K562 (cell line): ENCODE measurements around the gene TLCD1. TPM values are rescaled to one million over a fixed set of nuclear protein-coding genes. Genes with fewer than 3 reads are reported as not detected.
A peak's percentile ranks its signal among the peaks of the same experiment; 100 is the strongest.

Source experiments
- BRF1 ChIP-seq: IDR thresholded peaks from 3 replicates; pipeline ENCODE4 v1.6.1; 2011; ENCODE audit warnings: borderline replicate concordance, mild to moderate bottlenecking; ENCODE audit not compliant: insufficient read length; ENCODE audit errors: extremely low read depth
- ESRRA ChIP-seq: fragments of 450-650 bp; IDR thresholded peaks from 2 replicates; pipeline ENCODE4 v1.6.1; 2014; ENCODE audit warnings: low read depth, mild to moderate bottlenecking, moderate library complexity, borderline replicate concordance
- FUS ChIP-seq: fragments of 200-400 bp; formaldehyde crosslinking; optimal IDR thresholded peaks from 2 replicates; pipeline ENCODE3; 2017; ENCODE audit warnings: low read depth, low read length
- LCOR ChIP-seq: sonication (generic); formaldehyde crosslinking; IDR thresholded peaks from 2 replicates; pipeline ENCODE4 v1.8.0; 2022; ENCODE audit warnings: mild to moderate bottlenecking, missing genetic modification reagents
- POLR2AphosphoS5 ChIP-seq: IDR thresholded peaks from 2 replicates; pipeline ENCODE4 v1.6.1; 2011; ENCODE audit warnings: mild to moderate bottlenecking, low read depth, low read length, moderate library complexity; ENCODE audit not compliant: control insufficient read depth, insufficient read depth
- SREBF2 ChIP-seq: sonication (generic); formaldehyde crosslinking; IDR thresholded peaks from 2 replicates; pipeline ENCODE4 v1.4.0; 2020; ENCODE audit warnings: mild to moderate bottlenecking, missing genetic modification reagents
- SRF ChIP-seq, 2 experiments: fragments of 250-450, 450-650 bp in 1 of 2; sonication (Bioruptor Pico) in 1 of 2; sonication (generic) in 1 of 2; formaldehyde crosslinking; IDR thresholded peaks; 2 replicates each; pipeline versions ENCODE4 v1.5.0 to v1.5.1; 2020 to 2022; ENCODE audit warnings: mild to moderate bottlenecking in 1 of 2, missing genetic modification reagents in 1 of 2
- TEAD4 ChIP-seq, 2 experiments: sonication (generic) in 1 of 2; formaldehyde crosslinking in 1 of 2; IDR thresholded peaks; 2 replicates each; pipeline versions ENCODE4 v1.6.1 to v1.8.0; 2012 to 2022; ENCODE audit warnings: borderline replicate concordance in 1 of 2, inconsistent platforms in 1 of 2, low read length in 1 of 2, mild to moderate bottlenecking in 1 of 2, missing genetic modification reagents in 1 of 2
- ZNF75A ChIP-seq: fragments of 450-650 bp; formaldehyde crosslinking; IDR thresholded peaks from 2 replicates; pipeline ENCODE4 v1.4.0; 2020; ENCODE audit warnings: mild to moderate bottlenecking
- ZZZ3 ChIP-seq: fragments of 450-650 bp; IDR thresholded peaks from 2 replicates; pipeline ENCODE4 v1.6.1; 2016; ENCODE audit warnings: antibody characterized with exemption, mild to moderate bottlenecking, moderate library complexity
- polyA plus RNA-seq, 8 experiments: library from polyadenylated mRNA; depleted of rRNA in 4 of 8; stranded (reverse) in 5 of 8; unstranded in 3 of 8; fragments of >200 nt; fragmentation: Nextera tagmentation in 2 of 8; fragmentation: Illumina TruSeq in 1 of 8; extraction: Ambion mirVana in 2 of 8; extraction: Trizol in 1 of 8; gene quantifications; 2 replicates each; pipeline versions ENCODE4 v1.2.1 to v1.2.3, GENCODE V29; 2011 to 2014; ENCODE audit warnings: inconsistent platforms in 1 of 8, missing spikeins in 1 of 8
- total RNA-seq, 7 experiments: library from RNA; depleted of rRNA in 6 of 7; stranded (reverse); fragments of >200 nt in 6 of 7; fragmentation: Illumina TruSeq in 2 of 7; extraction: Trizol in 2 of 7; gene quantifications; 2 replicates each; pipeline versions ENCODE4 v1.2.1 to v1.2.3, GENCODE V29; 2011 to 2021; ENCODE audit warnings: low replicate concordance in 1 of 7
- TF ChIP-seq, protein P1 (sequence below): sonication (generic); formaldehyde crosslinking; IDR thresholded peaks from 2 replicates; pipeline ENCODE4 v1.8.1; 2023; ENCODE audit warnings: mild to moderate bottlenecking, missing genetic modification reagents
- TF ChIP-seq, protein P2 (sequence below): fragments of 450-650 bp; formaldehyde crosslinking; IDR thresholded peaks from 2 replicates; pipeline ENCODE4 v1.4.0; 2020; ENCODE audit warnings: mild to moderate bottlenecking
- TF ChIP-seq, protein P3 (sequence below): fragments of 250-450 bp; sonication (Bioruptor Pico); IDR thresholded peaks from 2 replicates; pipeline ENCODE4 v1.5.0; 2021; ENCODE audit warnings: mild to moderate bottlenecking, borderline replicate concordance
- TF ChIP-seq, protein P4 (sequence below): fragments of 250-450 bp; sonication (Bioruptor Pico); IDR thresholded peaks from 2 replicates; pipeline ENCODE4 v1.9.0; 2021; ENCODE audit warnings: mild to moderate bottlenecking
- TF ChIP-seq, protein P5 (sequence below): sonication (generic); formaldehyde crosslinking; IDR thresholded peaks from 2 replicates; pipeline ENCODE4 v1.8.0; 2022; ENCODE audit warnings: missing genetic modification reagents, mild to moderate bottlenecking, borderline replicate concordance
- TF ChIP-seq, protein P6 (sequence below): fragments of 450-650 bp; IDR thresholded peaks from 2 replicates; pipeline ENCODE4 v1.6.1; 2016

The TLCD1 gene
- total and polyA plus RNA-seq, 9 of the 15 experiments (the other 6 are each of a cell fraction or from before 2014, with no cell fraction given), result 6.8 to 37.7 (median 21.7) TPM

DNA sequence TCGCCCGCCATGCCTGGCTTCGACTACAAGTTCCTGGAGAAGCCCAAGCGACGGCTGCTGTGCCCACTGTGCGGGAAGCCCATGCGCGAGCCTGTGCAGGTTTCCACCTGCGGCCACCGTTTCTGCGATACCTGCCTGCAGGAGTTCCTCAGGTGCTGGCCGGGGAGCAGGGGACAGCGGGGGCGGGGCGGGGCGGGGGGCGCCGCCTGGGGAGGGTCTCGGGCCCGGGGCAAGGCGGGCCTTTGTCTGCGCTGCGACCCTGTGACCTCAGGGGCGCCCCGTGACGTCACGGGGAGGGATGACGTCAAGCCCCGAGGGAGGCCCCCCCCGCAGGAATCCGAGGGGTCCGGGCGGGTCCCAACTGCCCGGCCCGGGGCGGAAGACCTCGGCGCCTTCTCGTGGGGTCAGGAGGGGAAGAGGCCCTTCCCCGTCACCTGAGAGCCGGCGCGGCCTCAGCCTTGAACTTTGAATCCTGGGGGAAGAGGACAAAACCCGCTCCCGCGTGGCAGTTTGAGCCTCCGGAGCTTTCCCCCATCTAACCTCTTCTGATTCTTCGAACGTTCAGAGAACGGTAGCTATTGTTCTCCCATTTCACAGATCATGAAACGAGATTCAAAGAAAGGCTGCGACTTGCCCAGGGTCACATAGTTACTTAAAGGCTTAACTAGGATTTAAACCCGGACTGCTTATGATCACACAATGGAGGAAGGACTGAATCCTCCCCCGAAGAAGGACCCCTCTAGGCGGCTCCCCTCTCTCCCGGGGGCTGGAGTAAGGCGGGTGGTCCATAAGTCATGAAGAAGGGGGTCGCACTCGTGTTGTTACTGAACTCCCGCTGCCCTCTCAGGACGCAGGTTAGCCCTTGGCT, 18.3 kb upstream of the TLCD1 start (continued):
- TF ChIP-seq, protein P1, sequence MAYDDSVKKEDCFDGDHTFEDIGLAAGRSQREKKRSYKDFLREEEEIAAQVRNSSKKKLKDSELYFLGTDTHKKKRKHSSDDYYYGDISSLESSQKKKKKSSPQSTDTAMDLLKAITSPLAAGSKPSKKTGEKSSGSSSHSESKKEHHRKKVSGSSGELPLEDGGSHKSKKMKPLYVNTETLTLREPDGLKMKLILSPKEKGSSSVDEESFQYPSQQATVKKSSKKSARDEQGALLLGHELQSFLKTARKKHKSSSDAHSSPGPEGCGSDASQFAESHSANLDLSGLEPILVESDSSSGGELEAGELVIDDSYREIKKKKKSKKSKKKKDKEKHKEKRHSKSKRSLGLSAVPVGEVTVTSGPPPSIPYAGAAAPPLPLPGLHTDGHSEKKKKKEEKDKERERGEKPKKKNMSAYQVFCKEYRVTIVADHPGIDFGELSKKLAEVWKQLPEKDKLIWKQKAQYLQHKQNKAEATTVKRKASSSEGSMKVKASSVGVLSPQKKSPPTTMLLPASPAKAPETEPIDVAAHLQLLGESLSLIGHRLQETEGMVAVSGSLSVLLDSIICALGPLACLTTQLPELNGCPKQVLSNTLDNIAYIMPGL, result no peak
- TF ChIP-seq ZNF75A (CRISPR knock-in tag) (no peak), FUS (no peak), LCOR (no peak), POLR2AphosphoS5 (no peak), ZZZ3 (no peak), ESRRA (no peak), SRF (CRISPR knock-in tag; IDR thresholded peaks at IDR 0.05) (no peak), TEAD4 (IDR thresholded peaks at IDR 0.05; ENCODE audit: low read length) (peak; percentile 87), TEAD4 (CRISPR knock-in tag; IDR thresholded peaks at IDR 0.05; ENCODE audit: borderline replicate concordance) (peak; percentile 98), BRF1 (no peak), SREBF2 (CRISPR knock-in tag) (no peak)
- TF ChIP-seq, protein P2, sequence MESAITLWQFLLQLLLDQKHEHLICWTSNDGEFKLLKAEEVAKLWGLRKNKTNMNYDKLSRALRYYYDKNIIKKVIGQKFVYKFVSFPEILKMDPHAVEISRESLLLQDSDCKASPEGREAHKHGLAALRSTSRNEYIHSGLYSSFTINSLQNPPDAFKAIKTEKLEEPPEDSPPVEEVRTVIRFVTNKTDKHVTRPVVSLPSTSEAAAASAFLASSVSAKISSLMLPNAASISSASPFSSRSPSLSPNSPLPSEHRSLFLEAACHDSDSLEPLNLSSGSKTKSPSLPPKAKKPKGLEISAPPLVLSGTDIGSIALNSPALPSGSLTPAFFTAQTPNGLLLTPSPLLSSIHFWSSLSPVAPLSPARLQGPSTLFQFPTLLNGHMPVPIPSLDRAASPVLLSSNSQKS (CRISPR knock-in tag), result no peak
- TF ChIP-seq, protein P3, sequence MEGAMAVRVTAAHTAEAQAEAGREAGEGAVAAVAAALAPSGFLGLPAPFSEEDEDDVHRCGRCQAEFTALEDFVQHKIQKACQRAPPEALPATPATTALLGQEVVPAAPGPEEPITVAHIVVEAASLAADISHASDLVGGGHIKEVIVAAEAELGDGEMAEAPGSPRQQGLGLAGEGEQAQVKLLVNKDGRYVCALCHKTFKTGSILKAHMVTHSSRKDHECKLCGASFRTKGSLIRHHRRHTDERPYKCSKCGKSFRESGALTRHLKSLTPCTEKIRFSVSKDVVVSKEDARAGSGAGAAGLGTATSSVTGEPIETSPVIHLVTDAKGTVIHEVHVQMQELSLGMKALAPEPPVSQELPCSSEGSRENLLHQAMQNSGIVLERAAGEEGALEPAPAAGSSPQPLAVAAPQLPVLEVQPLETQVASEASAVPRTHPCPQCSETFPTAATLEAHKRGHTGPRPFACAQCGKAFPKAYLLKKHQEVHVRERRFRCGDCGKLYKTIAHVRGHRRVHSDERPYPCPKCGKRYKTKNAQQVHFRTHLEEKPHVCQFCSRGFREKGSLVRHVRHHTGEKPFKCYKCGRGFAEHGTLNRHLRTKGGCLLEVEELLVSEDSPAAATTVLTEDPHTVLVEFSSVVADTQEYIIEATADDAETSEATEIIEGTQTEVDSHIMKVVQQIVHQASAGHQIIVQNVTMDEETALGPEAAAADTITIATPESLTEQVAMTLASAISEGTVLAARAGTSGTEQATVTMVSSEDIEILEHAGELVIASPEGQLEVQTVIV (CRISPR knock-in tag), result no peak
- TF ChIP-seq, protein P4, sequence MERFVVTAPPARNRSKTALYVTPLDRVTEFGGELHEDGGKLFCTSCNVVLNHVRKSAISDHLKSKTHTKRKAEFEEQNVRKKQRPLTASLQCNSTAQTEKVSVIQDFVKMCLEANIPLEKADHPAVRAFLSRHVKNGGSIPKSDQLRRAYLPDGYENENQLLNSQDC, result no peak; the same call in 1 of the 2 replicates
- TF ChIP-seq, protein P5, sequence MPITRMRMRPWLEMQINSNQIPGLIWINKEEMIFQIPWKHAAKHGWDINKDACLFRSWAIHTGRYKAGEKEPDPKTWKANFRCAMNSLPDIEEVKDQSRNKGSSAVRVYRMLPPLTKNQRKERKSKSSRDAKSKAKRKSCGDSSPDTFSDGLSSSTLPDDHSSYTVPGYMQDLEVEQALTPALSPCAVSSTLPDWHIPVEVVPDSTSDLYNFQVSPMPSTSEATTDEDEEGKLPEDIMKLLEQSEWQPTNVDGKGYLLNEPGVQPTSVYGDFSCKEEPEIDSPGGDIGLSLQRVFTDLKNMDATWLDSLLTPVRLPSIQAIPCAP (CRISPR knock-in tag), result no peak
- TF ChIP-seq, protein P6, sequence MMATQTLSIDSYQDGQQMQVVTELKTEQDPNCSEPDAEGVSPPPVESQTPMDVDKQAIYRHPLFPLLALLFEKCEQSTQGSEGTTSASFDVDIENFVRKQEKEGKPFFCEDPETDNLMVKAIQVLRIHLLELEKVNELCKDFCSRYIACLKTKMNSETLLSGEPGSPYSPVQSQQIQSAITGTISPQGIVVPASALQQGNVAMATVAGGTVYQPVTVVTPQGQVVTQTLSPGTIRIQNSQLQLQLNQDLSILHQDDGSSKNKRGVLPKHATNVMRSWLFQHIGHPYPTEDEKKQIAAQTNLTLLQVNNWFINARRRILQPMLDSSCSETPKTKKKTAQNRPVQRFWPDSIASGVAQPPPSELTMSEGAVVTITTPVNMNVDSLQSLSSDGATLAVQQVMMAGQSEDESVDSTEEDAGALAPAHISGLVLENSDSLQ, result no peak
